Measurements from ENCODE around the gene ZNF189. TPM values are rescaled to one million over a fixed set of nuclear protein-coding genes. Genes with fewer than 3 reads are reported as not detected.
A peak's percentile ranks its signal among the peaks of the same experiment; 100 is the strongest.
"Not testable (repeated sequence)": the region's sequence is repeated elsewhere in the genome, so short reads cannot be mapped to it uniquely, and the experiment has no call there.

The ZNF189 gene
- total RNA-seq, 1 donor from 2014 or later: 20.7 TPM

- H3K36me3 ChIP-seq: no peaks in the 10 kb centered on the region
- no peak for TF ChIP-seq CTCF (IDR thresholded peaks at IDR 0.05)
- H3K27ac ChIP-seq: no peak overlapping the region
- H3K27me3 ChIP-seq (ENCODE audit: low read depth): no peaks in the 10 kb centered on the region
- H3K4me1 ChIP-seq: no peaks in the 10 kb centered on the region
- no peak overlapping the region for H3K4me3 ChIP-seq
- peaks cover 9% of the 10 kb centered on the region for H3K9me3 ChIP-seq
- intact Hi-C loops (cut with DNase I): no loop called here
- ATAC-seq (no peak), DNase-seq (no peak)
Measured at GRCh38 chr9:101381118-101381517, 17.5 kb upstream of the ZNF189 start.

DNA sequence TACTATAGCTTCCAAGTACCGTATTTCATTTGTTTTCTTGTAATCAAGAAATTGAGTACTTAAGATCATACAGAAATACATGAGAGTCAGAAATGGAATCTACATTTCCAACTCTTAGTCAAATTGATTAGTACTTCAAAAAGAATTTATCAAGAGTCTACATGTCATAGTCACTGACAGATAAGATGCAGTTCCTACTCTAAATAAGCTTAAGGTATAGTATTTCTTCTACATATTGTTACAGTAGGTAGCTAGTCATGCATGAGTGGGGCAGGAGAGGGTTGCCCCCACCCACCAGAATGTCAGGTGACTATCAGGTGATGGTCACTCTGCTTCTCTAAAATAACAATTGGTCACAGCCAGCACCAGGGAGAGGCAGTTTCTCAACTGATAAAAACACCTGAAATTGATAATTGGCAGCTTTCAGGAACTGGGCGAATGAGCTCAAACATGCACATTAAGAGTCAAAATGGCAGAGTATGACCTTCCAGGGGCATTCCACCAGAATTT, 16.8 kb upstream of the ZNF189 start:
- no peaks in the 10 kb centered on the region for H3K4me1 ChIP-seq
- intact Hi-C loops (cut with DNase I): no loop called here
- H3K4me3 ChIP-seq: no peak overlapping the region
- no peak overlapping the region for H3K27ac ChIP-seq
- no peaks in the 10 kb centered on the region for H3K27me3 ChIP-seq (ENCODE audit: low read depth)
- no peaks in the 10 kb centered on the region for H3K36me3 ChIP-seq
- peaks cover 9% of the 10 kb centered on the region for H3K9me3 ChIP-seq
- no peak for TF ChIP-seq CTCF (IDR thresholded peaks at IDR 0.05)
- DNase-seq (no peak), ATAC-seq (no peak)

- TF ChIP-seq CTCF (IDR thresholded peaks at IDR 0.05): no peak
- no peak for ATAC-seq
- intact Hi-C loops (cut with DNase I): no loop called here
- no peak overlapping the region for H3K27ac ChIP-seq
- H3K9me3 ChIP-seq: peaks cover 9% of the 10 kb centered on the region
- no peak for DNase-seq
- H3K36me3 ChIP-seq: peaks cover 5% of the 10 kb centered on the region
- no peaks in the 10 kb centered on the region for H3K27me3 ChIP-seq (ENCODE audit: low read depth)
- no peak overlapping the region for H3K4me3 ChIP-seq
- no peaks in the 10 kb centered on the region for H3K4me1 ChIP-seq
Measured at GRCh38 chr9:101383361-101383760, 15.3 kb upstream of the ZNF189 start.

GRCh38 chr9:101384873-101385536, 13.6 kb upstream of the ZNF189 start, which contains the start of gene BAAT:
BAAT (minus strand) TSS chr9:101385006; CDS start chr9:101371404, 13,602 bp downstream.
- H3K4me1 ChIP-seq; H3K9me3 ChIP-seq; intact Hi-C loops (cut with DNase I); ATAC-seq; H3K4me3 ChIP-seq; H3K27ac ChIP-seq; DNase-seq; H3K27me3 ChIP-seq (ENCODE audit: low read depth): not testable (repeated sequence)
- H3K36me3 ChIP-seq: peaks cover 21% of the 10 kb centered on the region

- peaks cover 31% of the 10 kb centered on the region for H3K36me3 ChIP-seq
Measured at GRCh38 chr9:101387871-101388506, 10.7 kb upstream of the ZNF189 start.

More at GRCh38 chr9:101387871-101388506, 10.7 kb upstream of the ZNF189 start:
- peaks cover 13% of the 10 kb centered on the region for H3K9me3 ChIP-seq
- TF ChIP-seq CTCF (IDR thresholded peaks at IDR 0.05): peak; percentile 59
- H3K27me3 ChIP-seq (ENCODE audit: low read depth): no peaks in the 10 kb centered on the region
- H3K4me3 ChIP-seq: no peak overlapping the region
- H3K4me1 ChIP-seq: no peaks in the 10 kb centered on the region
- intact Hi-C loops (cut with DNase I): no loop called here
- no peak for DNase-seq
- peak; percentile 75 to 92 for ATAC-seq
- no peak overlapping the region for H3K27ac ChIP-seq

Data from lower lobe of right lung (tissue), 2 donors.